Lower lobe of right lung (tissue), 2 donors: ENCODE data around the gene SCIN. TPM values are rescaled to one million over a fixed set of nuclear protein-coding genes. Genes with fewer than 3 reads are reported as not detected.

Experiments used
- ATAC-seq, 2 donors: fragments of 200-7000 bp; cut with Tn5 transposase; one replicate each; pipeline ENCODE4 v1.9.1; 2020 to 2022; ENCODE audit warnings: mild to moderate bottlenecking in 2 of 2, moderate library complexity in 2 of 2
- DNase-seq: peaks from one replicate; pipeline ENCODE4 v3.0.0-alpha.2; 2020
- H3K27ac ChIP-seq: fragments of 200-600 bp; one replicate; pipeline ENCODE4 v1.8.0; 2022
- H3K27me3 ChIP-seq: fragments of 200-600 bp; one replicate; pipeline ENCODE4 v1.8.0; 2022; ENCODE audit warnings: low read depth
- H3K36me3 ChIP-seq: fragments of 200-600 bp; one replicate; pipeline ENCODE4 v1.8.0; 2022; ENCODE audit warnings: mild to moderate bottlenecking
- H3K4me1 ChIP-seq: fragments of 200-600 bp; one replicate; pipeline ENCODE4 v1.8.0; 2022
- H3K4me3 ChIP-seq: fragments of 200-600 bp; one replicate; pipeline ENCODE4 v1.8.0; 2022; ENCODE audit warnings: mild to moderate bottlenecking
- H3K9me3 ChIP-seq: fragments of 200-600 bp; one replicate; pipeline ENCODE4 v1.8.0; 2022
- CTCF ChIP-seq: fragments of 200-600 bp; IDR thresholded peaks from one replicate; pipeline ENCODE4 v1.8.0; 2022; ENCODE audit warnings: antibody characterized with exemption, mild to moderate bottlenecking
- intact Hi-C: fragments of 100-400 bp; cut with DNase I; formaldehyde crosslinking; loops from one replicate; pipeline ENCODE4 v1.11.0; 2022
- total RNA-seq: library from RNA; stranded (reverse); fragmentation: NEBNext Ultra II Directional; extraction: Animal tissue kit (Norgen Biotek cat#: 25700); gene quantifications from one replicate; pipeline ENCODE4 v1.2.1, GENCODE V29; 2021
- donor health status: DM: no; HTN: yes; CAD: no; lungs with severe emphysema.

Gene SCIN
- total RNA-seq, 1 donor from 2014 or later = 21.1 TPM

GRCh38 chr7:12588259-12588904, 17.9 kb downstream of the SCIN start:
- H3K9me3 ChIP-seq = no peaks in the 10 kb centered on the region
- H3K36me3 ChIP-seq = no peaks in the 10 kb centered on the region
- H3K27me3 ChIP-seq = no peaks in the 10 kb centered on the region
- no peak overlapping the region for H3K4me3 ChIP-seq
- no peak for DNase-seq
- no peak for ATAC-seq
- TF ChIP-seq CTCF = no peak
- intact Hi-C loops = no loop called here
- H3K4me1 ChIP-seq = peaks cover 8% of the 10 kb centered on the region
- no peak overlapping the region for H3K27ac ChIP-seq

GRCh38 chr7:12590559-12590958, 20.0 kb downstream of the SCIN start:
- no peak for DNase-seq
- ATAC-seq = no peak
- H3K27ac ChIP-seq = no peak overlapping the region
- intact Hi-C loops = no loop called here
- no peak for TF ChIP-seq CTCF
- H3K4me3 ChIP-seq = no peak overlapping the region
- no peaks in the 10 kb centered on the region for H3K9me3 ChIP-seq
- no peaks in the 10 kb centered on the region for H3K27me3 ChIP-seq
- H3K4me1 ChIP-seq = no peaks in the 10 kb centered on the region
- H3K36me3 ChIP-seq = no peaks in the 10 kb centered on the region

GRCh38 chr7:12594122-12594897, 23.8 kb downstream of the SCIN start:
- Histone ChIP-seq H3K4me3 (no peak overlapping the region), H3K27ac (no peak overlapping the region), H3K27me3 (no peaks in the 10 kb centered on the region), H3K36me3 (no peaks in the 10 kb centered on the region), H3K9me3 (no peaks in the 10 kb centered on the region), H3K4me1 (no peaks in the 10 kb centered on the region)
- no peak for TF ChIP-seq CTCF
- intact Hi-C loops = no loop called here
- DNase-seq (no peak), ATAC-seq (no peak)

GRCh38 chr7:12595148-12595547, 24.6 kb downstream of the SCIN start:
- H3K27ac ChIP-seq = no peak overlapping the region
- H3K9me3 ChIP-seq = no peaks in the 10 kb centered on the region
- no peaks in the 10 kb centered on the region for H3K36me3 ChIP-seq
- TF ChIP-seq CTCF = no peak
- DNase-seq = no peak
- intact Hi-C loops = no loop called here
- ATAC-seq = no peak
- H3K4me1 ChIP-seq = no peaks in the 10 kb centered on the region
- H3K27me3 ChIP-seq = no peaks in the 10 kb centered on the region
- no peak overlapping the region for H3K4me3 ChIP-seq

- no peaks in the 10 kb centered on the region for H3K27me3 ChIP-seq
- H3K36me3 ChIP-seq = no peaks in the 10 kb centered on the region
- H3K27ac ChIP-seq = no peak overlapping the region
- no peak for ATAC-seq
- TF ChIP-seq CTCF = no peak
- H3K4me3 ChIP-seq = no peak overlapping the region
- no peaks in the 10 kb centered on the region for H3K9me3 ChIP-seq
- H3K4me1 ChIP-seq = no peaks in the 10 kb centered on the region
- intact Hi-C loops = no loop called here
- DNase-seq = no peak
Observed at GRCh38 chr7:12596225-12596790, 25.8 kb downstream of the SCIN start.
